ENCODE data around the gene BTNL8.

Gene BTNL8

GRCh38 chr5:180868960-180869359, 30.0 kb upstream of the BTNL8 start:
- no peak overlapping the region for H3K4me3 ChIP-seq (replicated peaks; ENCODE audit: low read depth, low read length)
- TF ChIP-seq, protein P1, sequence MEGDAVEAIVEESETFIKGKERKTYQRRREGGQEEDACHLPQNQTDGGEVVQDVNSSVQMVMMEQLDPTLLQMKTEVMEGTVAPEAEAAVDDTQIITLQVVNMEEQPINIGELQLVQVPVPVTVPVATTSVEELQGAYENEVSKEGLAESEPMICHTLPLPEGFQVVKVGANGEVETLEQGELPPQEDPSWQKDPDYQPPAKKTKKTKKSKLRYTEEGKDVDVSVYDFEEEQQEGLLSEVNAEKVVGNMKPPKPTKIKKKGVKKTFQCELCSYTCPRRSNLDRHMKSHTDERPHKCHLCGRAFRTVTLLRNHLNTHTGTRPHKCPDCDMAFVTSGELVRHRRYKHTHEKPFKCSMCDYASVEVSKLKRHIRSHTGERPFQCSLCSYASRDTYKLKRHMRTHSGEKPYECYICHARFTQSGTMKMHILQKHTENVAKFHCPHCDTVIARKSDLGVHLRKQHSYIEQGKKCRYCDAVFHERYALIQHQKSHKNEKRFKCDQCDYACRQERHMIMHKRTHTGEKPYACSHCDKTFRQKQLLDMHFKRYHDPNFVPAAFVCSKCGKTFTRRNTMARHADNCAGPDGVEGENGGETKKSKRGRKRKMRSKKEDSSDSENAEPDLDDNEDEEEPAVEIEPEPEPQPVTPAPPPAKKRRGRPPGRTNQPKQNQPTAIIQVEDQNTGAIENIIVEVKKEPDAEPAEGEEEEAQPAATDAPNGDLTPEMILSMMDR (IDR thresholded peaks at IDR 0.05; ENCODE audit: low read length, missing control alignments) = peak; percentile 95
- DNase-seq (ENCODE audit: low read depth) = peak; percentile 80

GRCh38 chr5:180869587-180869986, 29.4 kb upstream of the BTNL8 start:
- TF ChIP-seq, protein P1 (IDR thresholded peaks at IDR 0.05; ENCODE audit: low read length, missing control alignments) = no peak
- DNase-seq (ENCODE audit: low read depth) = no peak
- no peak overlapping the region for H3K4me3 ChIP-seq (replicated peaks; ENCODE audit: low read depth, low read length)

DNA sequence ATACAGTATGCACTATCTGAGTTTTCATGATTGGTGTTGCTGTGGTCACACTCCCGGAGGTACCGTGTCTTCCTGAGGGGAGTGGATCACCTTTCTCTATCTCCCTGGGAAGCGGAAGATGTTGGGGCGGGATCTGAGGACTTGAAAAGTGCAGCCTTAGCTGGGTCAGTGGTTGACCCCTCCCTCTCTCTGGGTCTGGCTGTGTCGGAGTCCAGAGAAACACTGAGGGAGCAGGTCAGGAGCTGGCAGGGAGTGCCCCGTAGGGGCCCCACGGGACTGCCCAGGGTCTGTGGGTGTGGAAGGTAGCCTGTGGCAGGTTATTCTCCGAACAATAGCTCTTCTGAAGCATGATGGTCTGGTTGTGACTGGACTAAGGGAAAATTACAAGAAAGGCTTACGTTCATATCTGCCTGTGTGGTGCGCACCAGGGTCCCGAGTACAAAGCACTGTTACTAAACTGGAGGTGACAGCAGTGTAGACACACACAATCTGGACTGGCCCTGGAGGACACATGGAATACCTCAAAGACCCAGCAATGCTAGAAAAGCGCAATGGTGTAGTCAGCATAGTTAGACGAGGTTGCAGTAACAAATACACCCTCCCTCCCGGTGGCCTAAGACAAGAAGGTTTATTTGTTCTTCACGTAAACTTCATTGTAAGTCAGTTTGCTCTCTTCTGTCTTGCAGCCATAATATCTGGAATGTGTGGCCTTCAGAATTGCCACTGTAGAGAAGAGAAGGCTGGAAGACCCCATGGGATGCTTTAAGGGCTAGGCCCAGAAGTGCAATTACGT, 28.5 kb upstream of the BTNL8 start:
- no peak for DNase-seq (ENCODE audit: low read depth)
- TF ChIP-seq, protein P1 (IDR thresholded peaks at IDR 0.05; ENCODE audit: low read length, missing control alignments) = no peak
- H3K4me3 ChIP-seq (replicated peaks; ENCODE audit: low read depth, low read length) = no peak overlapping the region

DNA sequence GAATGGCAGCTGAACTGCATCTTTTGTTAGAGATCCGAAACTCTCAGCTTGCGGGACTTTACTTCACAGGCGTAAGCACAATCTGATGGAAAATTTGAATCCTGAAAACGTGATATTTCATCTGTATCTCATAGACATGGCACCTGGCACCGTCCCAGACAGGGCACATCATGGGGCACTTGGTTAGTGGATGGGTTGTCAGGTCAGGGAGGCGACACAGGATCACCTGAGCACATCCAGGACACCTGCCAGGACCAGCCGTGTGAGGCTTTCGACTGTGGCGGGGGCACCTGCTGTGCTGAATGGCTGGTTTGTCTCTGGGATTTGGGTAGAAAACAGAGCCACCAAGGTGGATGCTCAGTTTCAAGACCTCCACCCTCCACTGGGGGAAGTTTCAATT, 26.5 kb upstream of the BTNL8 start:
- no peak for DNase-seq (ENCODE audit: low read depth)
- TF ChIP-seq, protein P1 (IDR thresholded peaks at IDR 0.05; ENCODE audit: low read length, missing control alignments) = no peak
- no peak overlapping the region for H3K4me3 ChIP-seq (replicated peaks; ENCODE audit: low read depth, low read length)

- TF ChIP-seq, protein P1 (IDR thresholded peaks at IDR 0.05; ENCODE audit: low read length, missing control alignments) = no peak
- no peak overlapping the region for H3K4me3 ChIP-seq (replicated peaks; ENCODE audit: low read depth, low read length)
- DNase-seq (ENCODE audit: low read depth) = peak; percentile 38
Observed at GRCh38 chr5:180873615-180874520, 25.1 kb upstream of the BTNL8 start.

DNA sequence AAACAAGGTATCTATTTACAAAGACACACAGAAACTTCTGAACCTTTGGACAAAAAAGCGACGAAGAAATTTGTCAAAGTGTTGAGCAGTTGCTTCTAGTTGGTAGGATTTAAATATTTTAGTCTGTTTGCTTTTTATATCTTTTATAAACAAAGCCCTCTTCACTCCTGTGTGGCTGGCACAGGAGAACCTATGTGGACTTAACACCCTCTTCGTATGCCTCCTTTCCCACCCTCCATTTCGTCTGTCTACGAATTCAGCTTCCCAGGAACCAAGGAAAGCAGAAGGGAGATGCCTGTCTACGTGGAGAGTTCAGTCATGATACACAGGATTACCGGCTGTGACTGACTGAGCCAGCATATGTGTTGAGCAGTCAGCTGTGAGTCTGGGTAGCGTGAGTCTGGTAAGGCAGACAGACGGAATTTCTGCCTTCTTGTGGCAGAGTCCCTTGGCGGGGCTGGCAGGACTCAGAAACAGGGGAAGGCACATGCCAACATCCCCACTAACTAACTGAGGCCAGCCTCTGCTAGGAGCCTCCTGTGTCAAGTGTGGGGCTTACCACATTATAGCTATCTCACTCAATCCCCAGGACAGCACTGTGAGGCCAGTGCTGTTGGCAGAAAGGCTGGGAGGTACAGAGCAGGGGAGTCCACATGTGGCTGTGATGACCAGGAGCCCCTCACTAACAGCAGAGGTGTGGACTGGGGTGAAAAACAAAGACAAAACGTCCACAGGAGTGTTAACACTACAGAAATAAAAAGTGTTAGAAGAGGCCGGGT, 24.0 kb upstream of the BTNL8 start:
- no peak overlapping the region for H3K4me3 ChIP-seq (replicated peaks; ENCODE audit: low read depth, low read length)
- TF ChIP-seq, protein P1 (IDR thresholded peaks at IDR 0.05; ENCODE audit: low read length, missing control alignments) = no peak
- DNase-seq (ENCODE audit: low read depth) = no peak

All from fibroblast of pulmonary artery (primary cell).